GM12878 (cell line): ENCODE results near the gene FOXP4. TPM values are rescaled to one million over a fixed set of nuclear protein-coding genes. Genes with fewer than 3 reads are reported as not detected.

ENCODE experiments used
- ATAC-seq: fragments of 200-7000 bp; cut with Tn5 transposase; 3 replicates; pipeline ENCODE4 v1.9.1; 2020; ENCODE audit warnings: mild to moderate bottlenecking, moderate library complexity
- BruUV-seq: library from RNA; stranded (reverse); fragments of 400-500 nt; replicated peaks from 2 replicates; lab custom pipeline; 2021; lab: Mats Ljungman, UMichigan
- CTCF ChIA-PET: fragments of 300-600 bp; sonication (Branson Sonifier 250); formaldehyde crosslinking; extraction: SDS; loops from one replicate; lab custom pipeline; 2021; ENCODE audit warnings: inconsistent platforms; lab: Yijun Ruan, JAX
- POLR2A ChIA-PET: fragments of 350-600 bp; formaldehyde crosslinking; extraction: SDS; loops from one replicate; lab custom pipeline; 2021; ENCODE audit warnings: inconsistent platforms; lab: Charles Lee
- RAD21 ChIA-PET: fragments of 300-600 bp; sonication (Branson Sonifier 250); formaldehyde crosslinking; loops from one replicate; lab custom pipeline; 2023; ENCODE audit warnings: antibody characterized with exemption; ENCODE audit not compliant: unreplicated experiment; lab: Charles Lee
- SMC1A ChIA-PET: fragments of 300-600 bp; sonication (Branson Sonifier 250); formaldehyde crosslinking; loops from one replicate; lab custom pipeline; 2023; ENCODE audit not compliant: unreplicated experiment, uncharacterized antibody; lab: Charles Lee
- DNase-seq: peaks from one replicate; pipeline ENCODE4 v3.0.0-alpha.2; 2011; ENCODE audit warnings: low read depth, low spot score
- FAIRE-seq: peaks from 3 replicates; lab custom pipeline; 2011; peaks lifted over from hg19 to GRCh38; lab: Jason Lieb, UNC
- H2AFZ ChIP-seq: 2 replicates; pipeline ENCODE4 v1.6.0; 2011; ENCODE audit warnings: low read depth, low read length, control low read depth; ENCODE audit not compliant: control insufficient read depth
- H3K27ac ChIP-seq: 2 replicates; pipeline ENCODE4 v1.5.1; 2011; ENCODE audit warnings: control low read depth; ENCODE audit not compliant: control insufficient read depth, insufficient read depth
- H3K27me3 ChIP-seq, 2 experiments: replicated peaks in 1 of 2; 2 replicates each; pipeline versions ENCODE4 v1.6.0 to v1.6.1; 2011; ENCODE audit warnings: low read length in 1 of 2; ENCODE audit not compliant: control insufficient read depth in 2 of 2, insufficient read depth in 2 of 2
- H3K36me3 ChIP-seq, 2 experiments: 2 replicates each; pipeline ENCODE4 v1.5.1; 2011; ENCODE audit warnings: low read length in 1 of 2; ENCODE audit not compliant: control insufficient read depth in 2 of 2, insufficient read depth in 2 of 2
- H3K4me1 ChIP-seq: 2 replicates; pipeline ENCODE4 v1.6.1; 2011; ENCODE audit warnings: mild to moderate bottlenecking, low read length, moderate library complexity, mixed read lengths; ENCODE audit not compliant: control insufficient read depth, insufficient read depth
- H3K4me2 ChIP-seq: 2 replicates; pipeline ENCODE4 v1.6.0; 2011; ENCODE audit warnings: control low read depth; ENCODE audit not compliant: control insufficient read depth, insufficient read depth
- H3K4me3 ChIP-seq: fragments of 200-600 bp; sonication (generic); 2 replicates; pipeline ENCODE4 v1.5.1; 2016
- H3K79me2 ChIP-seq: 2 replicates; pipeline ENCODE4 v1.6.0; 2011; ENCODE audit warnings: low read length; ENCODE audit not compliant: control insufficient read depth, insufficient read depth
- H3K9ac ChIP-seq: 2 replicates; pipeline ENCODE4 v1.8.0; 2011; ENCODE audit warnings: low read length, control low read depth, mixed read lengths; ENCODE audit not compliant: control insufficient read depth, insufficient read depth
- H3K9me3 ChIP-seq: replicated peaks from 3 replicates; pipeline ENCODE4 v1.5.1; 2011; ENCODE audit warnings: mild to moderate bottlenecking, low read length; ENCODE audit not compliant: control insufficient read depth, insufficient read depth
- H4K20me1 ChIP-seq: 2 replicates; pipeline ENCODE4 v1.6.0; 2011; ENCODE audit not compliant: control insufficient read depth, insufficient read depth
- ATF7 ChIP-seq: fragments of 450-650 bp; IDR thresholded peaks from 2 replicates; pipeline ENCODE4 v1.6.1; 2016; ENCODE audit warnings: low read depth, mild to moderate bottlenecking
- CEBPB ChIP-seq, 2 experiments: fragments of 150-350 bp in 1 of 2; IDR thresholded peaks; 2 replicates each; pipeline ENCODE4 v1.6.1; 2012 to 2014; ENCODE audit warnings: low read depth in 2 of 2, low read length in 2 of 2, borderline replicate concordance in 1 of 2, inconsistent platforms in 1 of 2
- FOS ChIP-seq: IDR thresholded peaks from 3 replicates; pipeline ENCODE4 v1.6.1; 2011; ENCODE audit warnings: borderline replicate concordance; ENCODE audit not compliant: insufficient read length; ENCODE audit errors: extremely low read depth
- JUNB ChIP-seq: IDR thresholded peaks from 2 replicates; pipeline ENCODE4 v1.6.1; 2016; ENCODE audit warnings: antibody characterized with exemption, mild to moderate bottlenecking
- NFXL1 ChIP-seq: fragments of 450-650 bp; IDR thresholded peaks from 2 replicates; pipeline ENCODE4 v1.6.1; 2017; ENCODE audit warnings: antibody characterized with exemption, mild to moderate bottlenecking, borderline replicate concordance
- NR2C1 ChIP-seq: fragments of 450-650 bp; IDR thresholded peaks from 2 replicates; pipeline ENCODE4 v1.6.1; 2017; ENCODE audit warnings: antibody characterized with exemption, mild to moderate bottlenecking, moderate library complexity
- NRF1 ChIP-seq: conservative IDR thresholded peaks from 2 replicates; pipeline ENCODE4 v1.6.1; 2011; ENCODE audit warnings: mild to moderate bottlenecking, low read depth, low read length, improper control_type of control experiment
- PKNOX1 ChIP-seq: fragments of 450-650 bp; IDR thresholded peaks from 2 replicates; pipeline ENCODE4 v1.6.1; 2016; ENCODE audit warnings: mild to moderate bottlenecking
- SPI1 ChIP-seq: IDR thresholded peaks from 2 replicates; pipeline ENCODE4 v1.6.1; 2011; ENCODE audit warnings: low read depth, mild to moderate bottlenecking, low read length, moderate library complexity, borderline replicate concordance; ENCODE audit not compliant: insufficient read depth
- SRF ChIP-seq, 2 experiments: IDR thresholded peaks; 2 replicates each; pipeline ENCODE4 v1.6.1; 2011; ENCODE audit warnings: low read depth in 2 of 2, low read length in 2 of 2, mild to moderate bottlenecking in 1 of 2, moderate library complexity in 1 of 2
- STAT1 ChIP-seq: fragments of 450-650 bp; conservative IDR thresholded peaks from 2 replicates; pipeline ENCODE4 v1.6.1; 2014; ENCODE audit warnings: antibody characterized with exemption, mild to moderate bottlenecking
- SUZ12 ChIP-seq: fragments of 200-600 bp; sonication (generic); IDR thresholded peaks from one replicate; pipeline ENCODE4 v1.6.1; 2018; ENCODE audit warnings: antibody characterized with exemption, mild to moderate bottlenecking; ENCODE audit not compliant: unreplicated experiment
- WRNIP1 ChIP-seq: IDR thresholded peaks from 2 replicates; pipeline ENCODE4 v1.6.1; 2011; ENCODE audit warnings: low read depth, low read length, improper control_type of control experiment, borderline replicate concordance
- WGBS: methylation state at CpG from one replicate; pipeline ENCODE4 v1.1.6; 2016; ENCODE audit warnings: low lambda C conversion rate; ENCODE audit not compliant: insufficient replicate concordance, insufficient coverage; ENCODE audit errors: missing lambda C conversion rate; 5-methylcytosine and 5-hydroxymethylcytosine counted together
- in situ Hi-C: fragments of 300-500 bp; cut with MboI; formaldehyde crosslinking; loops from 9 replicates; pipeline ENCODE4 v1.14.3; 2018; ENCODE audit warnings: mixed read lengths
- intact Hi-C: fragments of 100-400 bp; cut with micrococcal nuclease; formaldehyde crosslinking; loops from one replicate; pipeline ENCODE4 v1.14.2; 2022; ENCODE audit not compliant: unreplicated experiment
- polyA plus RNA-seq, 11 experiments: library from polyadenylated mRNA; depleted of rRNA in 4 of 11; unstranded in 6 of 11; stranded (reverse) in 5 of 11; fragments of >200 nt; fragmentation: Nextera tagmentation in 4 of 11; fragmentation: Illumina TruSeq in 1 of 11; extraction: Ambion mirVana in 4 of 11; extraction: Trizol in 1 of 11; gene quantifications; 1 replicate in 1 of 11; 2 replicates in 10 of 11; pipeline versions ENCODE4 v1.2.1 to v1.2.3, GENCODE V29; 2011 to 2016; ENCODE audit warnings: inconsistent platforms in 2 of 11, missing spikeins in 2 of 11, low read depth in 1 of 11
- total RNA-seq, 4 experiments: library from RNA; depleted of rRNA in 3 of 4; stranded (reverse); fragments of >200 nt in 3 of 4; fragmentation: Illumina TruSeq in 1 of 4; extraction: Trizol in 1 of 4; gene quantifications; 2 replicates each; pipeline versions ENCODE4 v1.2.1 to v1.2.3, GENCODE V29; 2013 to 2021
- TF ChIP-seq, protein P1 (sequence below): fragments of 450-650 bp; formaldehyde crosslinking; IDR thresholded peaks from 2 replicates; pipeline ENCODE4 v1.5.0; 2022; ENCODE audit warnings: mild to moderate bottlenecking, missing genetic modification characterization
- TF ChIP-seq, protein P2 (sequence below): fragments of 450-650 bp; formaldehyde crosslinking; IDR thresholded peaks from 2 replicates; pipeline ENCODE4 v1.4.0; 2022; ENCODE audit warnings: mild to moderate bottlenecking, moderate library complexity

Gene FOXP4
- total and polyA plus RNA-seq, 10 of the 15 experiments (the other 5 are each of a cell fraction or from before 2014, with no cell fraction given), result 0.31 to 46.1 (median 2.3) TPM

- intact Hi-C loops, result no loop called here
- Histone ChIP-seq H3K4me3 (no peak overlapping the region), H3K9me3 (no peaks in the 10 kb centered on the region), H3K9ac (no peak overlapping the region), H3K4me2 (no peak overlapping the region), H2AFZ (no peak overlapping the region), H3K4me1 (no peaks in the 10 kb centered on the region), H3K36me3 (peaks cover 5 to 20% of the 10 kb centered on the region in 2 experiments; a peak in 3 of 4 replicates), H4K20me1 (no peaks in the 10 kb centered on the region)
- FAIRE-seq (no peak), DNase-seq (no peak)
- TF ChIP-seq FOS, result no peak
- TF ChIP-seq, protein P1, sequence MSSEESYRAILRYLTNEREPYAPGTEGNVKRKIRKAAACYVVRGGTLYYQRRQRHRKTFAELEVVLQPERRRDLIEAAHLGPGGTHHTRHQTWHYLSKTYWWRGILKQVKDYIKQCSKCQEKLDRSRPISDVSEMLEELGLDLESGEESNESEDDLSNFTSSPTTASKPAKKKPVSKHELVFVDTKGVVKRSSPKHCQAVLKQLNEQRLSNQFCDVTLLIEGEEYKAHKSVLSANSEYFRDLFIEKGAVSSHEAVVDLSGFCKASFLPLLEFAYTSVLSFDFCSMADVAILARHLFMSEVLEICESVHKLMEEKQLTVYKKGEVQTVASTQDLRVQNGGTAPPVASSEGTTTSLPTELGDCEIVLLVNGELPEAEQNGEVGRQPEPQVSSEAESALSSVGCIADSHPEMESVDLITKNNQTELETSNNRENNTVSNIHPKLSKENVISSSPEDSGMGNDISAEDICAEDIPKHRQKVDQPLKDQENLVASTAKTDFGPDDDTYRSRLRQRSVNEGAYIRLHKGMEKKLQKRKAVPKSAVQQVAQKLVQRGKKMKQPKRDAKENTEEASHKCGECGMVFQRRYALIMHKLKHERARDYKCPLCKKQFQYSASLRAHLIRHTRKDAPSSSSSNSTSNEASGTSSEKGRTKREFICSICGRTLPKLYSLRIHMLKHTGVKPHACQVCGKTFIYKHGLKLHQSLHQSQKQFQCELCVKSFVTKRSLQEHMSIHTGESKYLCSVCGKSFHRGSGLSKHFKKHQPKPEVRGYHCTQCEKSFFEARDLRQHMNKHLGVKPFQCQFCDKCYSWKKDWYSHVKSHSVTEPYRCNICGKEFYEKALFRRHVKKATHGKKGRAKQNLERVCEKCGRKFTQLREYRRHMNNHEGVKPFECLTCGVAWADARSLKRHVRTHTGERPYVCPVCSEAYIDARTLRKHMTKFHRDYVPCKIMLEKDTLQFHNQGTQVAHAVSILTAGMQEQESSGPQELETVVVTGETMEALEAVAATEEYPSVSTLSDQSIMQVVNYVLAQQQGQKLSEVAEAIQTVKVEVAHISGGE (CRISPR knock-in tag), result no peak
- no peak for TF ChIP-seq STAT1
- TF ChIP-seq SUZ12, result no peak
- no peak for TF ChIP-seq PKNOX1
- TF ChIP-seq NFXL1, result no peak
- no peak for TF ChIP-seq ATF7
- TF ChIP-seq WRNIP1, result no peak
- no peak for TF ChIP-seq NR2C1
- TF ChIP-seq, protein P2, sequence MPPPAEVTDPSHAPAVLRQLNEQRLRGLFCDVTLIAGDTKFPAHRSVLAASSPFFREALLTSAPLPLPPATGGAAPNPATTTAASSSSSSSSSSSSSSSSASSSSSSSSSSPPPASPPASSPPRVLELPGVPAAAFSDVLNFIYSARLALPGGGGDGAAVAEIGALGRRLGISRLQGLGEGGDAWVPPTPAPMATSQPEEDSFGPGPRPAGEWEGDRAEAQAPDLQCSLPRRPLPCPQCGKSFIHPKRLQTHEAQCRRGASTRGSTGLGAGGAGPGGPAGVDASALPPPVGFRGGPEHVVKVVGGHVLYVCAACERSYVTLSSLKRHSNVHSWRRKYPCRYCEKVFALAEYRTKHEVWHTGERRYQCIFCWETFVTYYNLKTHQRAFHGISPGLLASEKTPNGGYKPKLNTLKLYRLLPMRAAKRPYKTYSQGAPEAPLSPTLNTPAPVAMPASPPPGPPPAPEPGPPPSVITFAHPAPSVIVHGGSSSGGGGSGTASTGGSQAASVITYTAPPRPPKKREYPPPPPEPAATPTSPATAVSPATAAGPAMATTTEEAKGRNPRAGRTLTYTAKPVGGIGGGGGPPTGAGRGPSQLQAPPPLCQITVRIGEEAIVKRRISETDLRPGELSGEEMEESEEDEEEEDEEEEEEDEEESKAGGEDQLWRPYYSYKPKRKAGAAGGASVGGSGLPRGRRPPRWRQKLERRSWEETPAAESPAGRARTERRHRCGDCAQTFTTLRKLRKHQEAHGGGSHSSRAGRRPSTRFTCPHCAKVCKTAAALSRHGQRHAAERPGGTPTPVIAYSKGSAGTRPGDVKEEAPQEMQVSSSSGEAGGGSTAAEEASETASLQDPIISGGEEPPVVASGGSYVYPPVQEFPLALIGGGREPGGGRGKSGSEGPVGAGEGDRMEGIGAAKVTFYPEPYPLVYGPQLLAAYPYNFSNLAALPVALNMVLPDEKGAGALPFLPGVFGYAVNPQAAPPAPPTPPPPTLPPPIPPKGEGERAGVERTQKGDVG (CRISPR knock-in tag), result no peak
- TF ChIP-seq CEBPB (IDR thresholded peaks at IDR 0.05; ENCODE audit: borderline replicate concordance in 1 of 2, low read depth in 2 of 2, low read length in 2 of 2), result no peak
- no peak for TF ChIP-seq SRF (IDR thresholded peaks at IDR 0.05; ENCODE audit: low read depth in 2 of 2, low read length in 2 of 2)
- TF ChIP-seq SPI1, result no peak
- no peak for TF ChIP-seq NRF1
- TF ChIP-seq JUNB, result no peak
- TF ChIP-seq, all 136 proteins: peak for 0
- TSS peak; percentile 3 for BruUV-seq
- WGBS, result 93% methylated on average over 1 of the region's 1 CpG
- ChIA-PET CTCF (no interaction called here), RAD21 (no interaction called here), POLR2A (no interaction called here), SMC1A (no interaction called here)
- no peaks in the 10 kb centered on the region for H3K79me2 ChIP-seq
- no peaks in the 10 kb centered on the region for H3K27me3 ChIP-seq
- H3K27ac ChIP-seq, result no peak overlapping the region
- in situ Hi-C loops, result no loop called here
- ATAC-seq, result no peak
Observed at GRCh38 chr6:41567684-41568083, 21.5 kb downstream of the FOXP4 start.
